HEK293 (cell line): ENCODE measurements around the gene ATG4B.

Source experiments
- CTCF ChIA-PET: fragments of 350-600 bp; formaldehyde crosslinking; extraction: SDS; loops from one replicate; lab custom pipeline; 2021; ENCODE audit warnings: antibody characterized with exemption; lab: Yijun Ruan, JAX
- POLR2A ChIA-PET: fragments of 300-600 bp; formaldehyde crosslinking; extraction: SDS; loops from one replicate; lab custom pipeline; 2020; ENCODE audit warnings: antibody characterized with exemption, inconsistent platforms; lab: Yijun Ruan, JAX
- H3K27ac ChIP-seq: fragments of 200-500 bp; sonication (Bioruptor generic); 2 replicates; pipeline ENCODE4 v1.5.1; 2014; ENCODE audit warnings: low read depth, low read length, control low read depth, inconsistent platforms; ENCODE audit errors: extremely low read depth
- H3K36me3 ChIP-seq, 2 experiments: fragments of 200-500 bp in 1 of 2; sonication (Bioruptor generic) in 1 of 2; 1 replicate in 1 of 2; 2 replicates in 1 of 2; pipeline ENCODE4 v1.5.1; 2014 to 2017; ENCODE audit warnings: inconsistent platforms in 2 of 2, low read length in 2 of 2; ENCODE audit not compliant: control insufficient read depth in 2 of 2, insufficient read depth in 1 of 2
- H3K4me1 ChIP-seq: fragments of 200-500 bp; sonication (Bioruptor generic); 2 replicates; pipeline ENCODE4 v1.5.1; 2014; ENCODE audit warnings: mild to moderate bottlenecking, low read length, inconsistent platforms; ENCODE audit not compliant: control insufficient read depth, insufficient read depth
- H3K4me3 ChIP-seq: 2 replicates; pipeline ENCODE4 v1.5.1; 2011; ENCODE audit warnings: low read depth, mild to moderate bottlenecking, control low read depth, low read length, moderate library complexity
- H3K9me3 ChIP-seq: fragments of 200-500 bp; sonication (Bioruptor generic); 2 replicates; pipeline ENCODE4 v1.5.1; 2014; ENCODE audit warnings: low read depth, low read length, inconsistent platforms; ENCODE audit not compliant: control insufficient read depth, insufficient read depth
- OVOL3 ChIP-seq: fragments of 450-650 bp; formaldehyde crosslinking; IDR thresholded peaks from 2 replicates; pipeline ENCODE4 v1.5.1; 2016; ENCODE audit warnings: missing biosample characterization, missing genetic modification characterization
- YY1 ChIP-seq: fragments of 450-650 bp; formaldehyde crosslinking; IDR thresholded peaks from 2 replicates; pipeline ENCODE4 v1.5.1; 2018; ENCODE audit warnings: missing biosample characterization, missing genetic modification characterization
- ZBTB1 ChIP-seq: fragments of 450-650 bp; formaldehyde crosslinking; IDR thresholded peaks from 2 replicates; pipeline ENCODE4 v1.5.1; 2016; ENCODE audit warnings: missing biosample characterization, missing genetic modification characterization
- ZBTB48 ChIP-seq: fragments of 450-650 bp; formaldehyde crosslinking; IDR thresholded peaks from 2 replicates; pipeline ENCODE4 v1.5.1; 2016; ENCODE audit warnings: missing biosample characterization, missing genetic modification characterization
- ZBTB7A ChIP-seq: fragments of 450-650 bp; formaldehyde crosslinking; IDR thresholded peaks from 2 replicates; pipeline ENCODE4 v1.5.1; 2016; ENCODE audit warnings: low read depth, missing biosample characterization, missing genetic modification characterization
- ZFP69B ChIP-seq: fragments of 450-650 bp; formaldehyde crosslinking; IDR thresholded peaks from 2 replicates; pipeline ENCODE4 v1.5.1; 2016; ENCODE audit warnings: missing biosample characterization, missing genetic modification characterization
- ZNF239 ChIP-seq: fragments of 450-650 bp; formaldehyde crosslinking; IDR thresholded peaks from 2 replicates; pipeline ENCODE4 v1.5.1; 2016; ENCODE audit warnings: missing biosample characterization, missing genetic modification characterization
- ZNF416 ChIP-seq: fragments of 450-650 bp; formaldehyde crosslinking; IDR thresholded peaks from 2 replicates; pipeline ENCODE4 v1.5.1; 2016; ENCODE audit warnings: missing biosample characterization, missing genetic modification characterization
- ZNF426 ChIP-seq: fragments of 450-650 bp; formaldehyde crosslinking; IDR thresholded peaks from 2 replicates; pipeline ENCODE4 v1.5.1; 2017; ENCODE audit warnings: missing biosample characterization, missing genetic modification characterization, mild to moderate bottlenecking, inconsistent platforms, moderate library complexity
- ZNF629 ChIP-seq: fragments of 450-650 bp; formaldehyde crosslinking; IDR thresholded peaks from 2 replicates; pipeline ENCODE4 v1.5.1; 2017; ENCODE audit warnings: missing biosample characterization, missing genetic modification characterization
- ZNF654 ChIP-seq: fragments of 450-650 bp; formaldehyde crosslinking; IDR thresholded peaks from 2 replicates; pipeline ENCODE4 v1.5.1; 2016; ENCODE audit warnings: low read depth, missing biosample characterization, missing genetic modification characterization
- ZNF785 ChIP-seq: fragments of 450-650 bp; formaldehyde crosslinking; IDR thresholded peaks from 2 replicates; pipeline ENCODE4 v1.5.1; 2016; ENCODE audit warnings: missing biosample characterization, missing genetic modification characterization
- ZNF791 ChIP-seq: fragments of 450-650 bp; formaldehyde crosslinking; IDR thresholded peaks from 2 replicates; pipeline ENCODE4 v1.5.1; 2016; ENCODE audit warnings: missing biosample characterization, missing genetic modification characterization
- ZSCAN30 ChIP-seq: fragments of 450-650 bp; IDR thresholded peaks from 2 replicates; pipeline ENCODE4 v1.5.1; 2018; ENCODE audit warnings: missing biosample characterization, mild to moderate bottlenecking, missing genetic modification characterization, moderate library complexity
- TF ChIP-seq, protein P1 (sequence below): fragments of 450-650 bp; formaldehyde crosslinking; IDR thresholded peaks from 2 replicates; pipeline ENCODE4 v1.5.1; 2016; ENCODE audit warnings: missing biosample characterization, missing genetic modification characterization
- TF ChIP-seq, protein P2 (sequence below): fragments of 450-650 bp; formaldehyde crosslinking; IDR thresholded peaks from 2 replicates; pipeline ENCODE4 v1.5.1; 2016; ENCODE audit warnings: missing biosample characterization, missing genetic modification characterization
- TF ChIP-seq, protein P3 (sequence below): fragments of 450-650 bp; formaldehyde crosslinking; IDR thresholded peaks from 2 replicates; pipeline ENCODE4 v1.5.1; 2017; ENCODE audit warnings: missing biosample characterization, missing genetic modification characterization
- TF ChIP-seq, protein P4 (sequence below): fragments of 450-650 bp; formaldehyde crosslinking; IDR thresholded peaks from 2 replicates; pipeline ENCODE4 v1.5.1; 2017; ENCODE audit warnings: missing biosample characterization, missing genetic modification characterization
- TF ChIP-seq, protein P5 (sequence below): fragments of 450-650 bp; formaldehyde crosslinking; IDR thresholded peaks from 2 replicates; pipeline ENCODE4 v1.5.1; 2016; ENCODE audit warnings: missing biosample characterization, missing genetic modification characterization
- TF ChIP-seq, protein P6 (sequence below): fragments of 450-650 bp; IDR thresholded peaks from 2 replicates; pipeline ENCODE4 v1.5.1; 2018; ENCODE audit warnings: missing biosample characterization, missing genetic modification characterization

The ATG4B gene

DNA sequence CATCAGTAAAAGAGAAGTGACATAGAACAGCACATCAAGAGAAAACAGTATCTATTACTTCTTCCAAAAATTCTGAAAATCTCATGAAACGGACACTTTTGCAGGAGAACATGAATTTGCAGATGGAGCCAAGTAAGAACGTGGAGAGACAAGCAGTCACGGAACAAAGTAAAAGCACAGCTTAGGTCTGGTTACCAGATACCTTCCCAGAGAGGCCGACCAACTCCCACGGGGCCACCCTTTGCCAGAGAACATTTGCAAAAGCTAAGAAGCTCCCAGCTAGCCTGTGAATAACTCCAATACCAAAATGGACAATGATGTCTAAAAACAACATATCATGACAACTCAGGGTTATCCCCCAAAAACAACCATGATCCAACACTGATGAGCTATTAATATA, 39.4 kb upstream of the ATG4B start:
- POLR2A ChIA-PET: interaction anchor here (0.5 to 1.6 kb wide), 3 partner anchors 50 to 1076 kb away, joined by 3 to 13 read pairs (median 3); partner anchors contain the start of gene FARP2
- H3K36me3 ChIP-seq: peaks cover 26 to 82% of the 10 kb centered on the region in 2 experiments; a peak in 2 of 3 replicates

DNA sequence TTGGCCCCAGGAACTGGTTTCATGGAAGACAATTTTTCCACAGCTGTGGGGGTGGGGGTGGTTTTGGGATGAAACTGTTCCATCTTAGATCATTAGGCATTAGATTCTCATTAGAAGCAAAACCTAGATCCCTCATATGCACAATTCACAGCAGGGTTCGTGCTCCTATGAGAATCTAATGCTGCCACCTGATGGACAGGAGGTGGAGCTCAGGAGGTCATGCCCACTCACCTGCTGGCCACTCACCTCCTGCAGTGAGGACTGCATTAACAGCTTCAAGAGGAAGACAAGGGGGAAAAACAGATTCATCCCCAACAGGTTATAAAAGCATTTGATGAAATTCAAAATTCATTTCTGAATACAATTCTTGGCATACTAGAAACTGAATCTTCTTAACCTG, 39.0 kb upstream of the ATG4B start:
- Histone ChIP-seq H3K27ac (no peak overlapping the region), H3K36me3 (peaks cover 26 to 81% of the 10 kb centered on the region in 2 experiments; a peak in 2 of 3 replicates), H3K4me3 (no peak overlapping the region), H3K4me1 (no peaks in the 10 kb centered on the region), H3K9me3 (no peaks in the 10 kb centered on the region)
- CTCF ChIA-PET: interaction anchor here (0.5 to 2.2 kb wide), 12 partner anchors 11 to 683 kb away, joined by 3 to 6 read pairs (median 4); no protein-coding TSS in a partner anchor
- POLR2A ChIA-PET: interaction anchor here (1.4 to 1.6 kb wide), 2 partner anchors 50 to 242 kb away, joined by 3 to 13 read pairs; partner anchors contain the start of gene FARP2
- TF ChIP-seq ZNF654 (tag by site-specific recombination): peak; percentile 41
- TF ChIP-seq, protein P1, sequence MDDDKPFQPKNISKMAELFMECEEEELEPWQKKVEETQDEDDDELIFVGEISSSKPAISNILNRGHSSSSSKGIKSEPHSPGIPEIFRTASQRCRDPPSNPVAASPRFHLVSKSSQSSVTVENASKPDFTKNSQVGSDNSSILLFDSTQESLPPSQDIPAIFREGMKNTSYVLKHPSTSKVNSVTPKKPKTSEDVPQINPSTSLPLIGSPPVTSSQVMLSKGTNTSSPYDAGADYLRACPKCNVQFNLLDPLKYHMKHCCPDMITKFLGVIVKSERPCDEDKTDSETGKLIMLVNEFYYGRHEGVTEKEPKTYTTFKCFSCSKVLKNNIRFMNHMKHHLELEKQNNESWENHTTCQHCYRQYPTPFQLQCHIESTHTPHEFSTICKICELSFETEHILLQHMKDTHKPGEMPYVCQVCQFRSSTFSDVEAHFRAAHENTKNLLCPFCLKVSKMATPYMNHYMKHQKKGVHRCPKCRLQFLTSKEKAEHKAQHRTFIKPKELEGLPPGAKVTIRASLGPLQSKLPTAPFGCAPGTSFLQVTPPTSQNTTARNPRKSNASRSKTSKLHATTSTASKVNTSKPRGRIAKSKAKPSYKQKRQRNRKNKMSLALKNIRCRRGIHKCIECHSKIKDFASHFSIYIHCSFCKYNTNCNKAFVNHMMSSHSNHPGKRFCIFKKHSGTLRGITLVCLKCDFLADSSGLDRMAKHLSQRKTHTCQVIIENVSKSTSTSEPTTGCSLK: no peak
- TF ChIP-seq, protein P2, sequence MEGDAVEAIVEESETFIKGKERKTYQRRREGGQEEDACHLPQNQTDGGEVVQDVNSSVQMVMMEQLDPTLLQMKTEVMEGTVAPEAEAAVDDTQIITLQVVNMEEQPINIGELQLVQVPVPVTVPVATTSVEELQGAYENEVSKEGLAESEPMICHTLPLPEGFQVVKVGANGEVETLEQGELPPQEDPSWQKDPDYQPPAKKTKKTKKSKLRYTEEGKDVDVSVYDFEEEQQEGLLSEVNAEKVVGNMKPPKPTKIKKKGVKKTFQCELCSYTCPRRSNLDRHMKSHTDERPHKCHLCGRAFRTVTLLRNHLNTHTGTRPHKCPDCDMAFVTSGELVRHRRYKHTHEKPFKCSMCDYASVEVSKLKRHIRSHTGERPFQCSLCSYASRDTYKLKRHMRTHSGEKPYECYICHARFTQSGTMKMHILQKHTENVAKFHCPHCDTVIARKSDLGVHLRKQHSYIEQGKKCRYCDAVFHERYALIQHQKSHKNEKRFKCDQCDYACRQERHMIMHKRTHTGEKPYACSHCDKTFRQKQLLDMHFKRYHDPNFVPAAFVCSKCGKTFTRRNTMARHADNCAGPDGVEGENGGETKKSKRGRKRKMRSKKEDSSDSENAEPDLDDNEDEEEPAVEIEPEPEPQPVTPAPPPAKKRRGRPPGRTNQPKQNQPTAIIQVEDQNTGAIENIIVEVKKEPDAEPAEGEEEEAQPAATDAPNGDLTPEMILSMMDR (tag by site-specific recombination): peak; percentile 38; the same call in 1 of the 2 replicates

More for the DNA sequence above, 39.4 kb upstream of the ATG4B start:
- CTCF ChIA-PET: interaction anchor here (0.5 to 2.2 kb wide), 9 partner anchors 12 to 240 kb away, joined by 3 to 6 read pairs (median 4); no protein-coding TSS in a partner anchor
- TF ChIP-seq ZNF426 (tag by site-specific recombination) (no peak), ZBTB48 (no peak), ZSCAN30 (no peak)
- H3K4me1 ChIP-seq: no peaks in the 10 kb centered on the region
- H3K9me3 ChIP-seq: no peaks in the 10 kb centered on the region
- no peak overlapping the region for H3K4me3 ChIP-seq
- no peak overlapping the region for H3K27ac ChIP-seq

DNA sequence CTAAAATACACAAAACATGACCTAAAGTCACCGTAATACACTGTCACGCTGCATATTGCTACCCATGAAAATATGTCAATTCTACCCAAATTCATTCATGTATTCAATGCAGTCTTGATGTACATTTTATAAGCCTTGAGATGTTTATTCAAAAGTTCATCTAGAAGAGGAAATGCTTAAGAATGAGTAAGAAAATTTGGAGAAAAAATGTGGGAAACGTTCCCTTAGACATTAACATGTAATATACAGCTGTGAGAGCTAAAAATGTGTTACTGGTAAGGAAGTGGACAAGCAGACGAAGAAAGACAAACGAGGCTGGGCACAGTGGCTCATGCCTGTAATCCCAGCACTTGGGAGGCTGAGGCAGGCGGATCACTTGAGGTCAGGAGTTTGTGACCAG, 37.9 kb upstream of the ATG4B start:
- POLR2A ChIA-PET: interaction anchor here (1.6 kb wide), 1 partner anchor 243 kb away, joined by 3 read pairs; the partner anchor contains the start of gene FARP2
- Histone ChIP-seq H3K9me3 (no peaks in the 10 kb centered on the region), H3K4me3 (no peak overlapping the region), H3K27ac (no peak overlapping the region), H3K36me3 (peaks cover 23 to 74% of the 10 kb centered on the region in 2 experiments; a peak in 2 of 3 replicates), H3K4me1 (no peaks in the 10 kb centered on the region)
- CTCF ChIA-PET: interaction anchor here (0.6 to 2.2 kb wide), 5 partner anchors 11 to 190 kb away, joined by 3 to 5 read pairs (median 4); no protein-coding TSS in a partner anchor
- no peak for TF ChIP-seq ZNF791 (tag by site-specific recombination)
- TF ChIP-seq ZFP69B (tag by site-specific recombination): no peak
- TF ChIP-seq ZBTB1 (tag by site-specific recombination): no peak
- TF ChIP-seq ZNF629: no peak
- TF ChIP-seq, protein P3, sequence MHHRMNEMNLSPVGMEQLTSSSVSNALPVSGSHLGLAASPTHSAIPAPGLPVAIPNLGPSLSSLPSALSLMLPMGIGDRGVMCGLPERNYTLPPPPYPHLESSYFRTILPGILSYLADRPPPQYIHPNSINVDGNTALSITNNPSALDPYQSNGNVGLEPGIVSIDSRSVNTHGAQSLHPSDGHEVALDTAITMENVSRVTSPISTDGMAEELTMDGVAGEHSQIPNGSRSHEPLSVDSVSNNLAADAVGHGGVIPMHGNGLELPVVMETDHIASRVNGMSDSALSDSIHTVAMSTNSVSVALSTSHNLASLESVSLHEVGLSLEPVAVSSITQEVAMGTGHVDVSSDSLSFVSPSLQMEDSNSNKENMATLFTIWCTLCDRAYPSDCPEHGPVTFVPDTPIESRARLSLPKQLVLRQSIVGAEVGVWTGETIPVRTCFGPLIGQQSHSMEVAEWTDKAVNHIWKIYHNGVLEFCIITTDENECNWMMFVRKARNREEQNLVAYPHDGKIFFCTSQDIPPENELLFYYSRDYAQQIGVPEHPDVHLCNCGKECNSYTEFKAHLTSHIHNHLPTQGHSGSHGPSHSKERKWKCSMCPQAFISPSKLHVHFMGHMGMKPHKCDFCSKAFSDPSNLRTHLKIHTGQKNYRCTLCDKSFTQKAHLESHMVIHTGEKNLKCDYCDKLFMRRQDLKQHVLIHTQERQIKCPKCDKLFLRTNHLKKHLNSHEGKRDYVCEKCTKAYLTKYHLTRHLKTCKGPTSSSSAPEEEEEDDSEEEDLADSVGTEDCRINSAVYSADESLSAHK (tag by site-specific recombination): no peak
- TF ChIP-seq, protein P4, sequence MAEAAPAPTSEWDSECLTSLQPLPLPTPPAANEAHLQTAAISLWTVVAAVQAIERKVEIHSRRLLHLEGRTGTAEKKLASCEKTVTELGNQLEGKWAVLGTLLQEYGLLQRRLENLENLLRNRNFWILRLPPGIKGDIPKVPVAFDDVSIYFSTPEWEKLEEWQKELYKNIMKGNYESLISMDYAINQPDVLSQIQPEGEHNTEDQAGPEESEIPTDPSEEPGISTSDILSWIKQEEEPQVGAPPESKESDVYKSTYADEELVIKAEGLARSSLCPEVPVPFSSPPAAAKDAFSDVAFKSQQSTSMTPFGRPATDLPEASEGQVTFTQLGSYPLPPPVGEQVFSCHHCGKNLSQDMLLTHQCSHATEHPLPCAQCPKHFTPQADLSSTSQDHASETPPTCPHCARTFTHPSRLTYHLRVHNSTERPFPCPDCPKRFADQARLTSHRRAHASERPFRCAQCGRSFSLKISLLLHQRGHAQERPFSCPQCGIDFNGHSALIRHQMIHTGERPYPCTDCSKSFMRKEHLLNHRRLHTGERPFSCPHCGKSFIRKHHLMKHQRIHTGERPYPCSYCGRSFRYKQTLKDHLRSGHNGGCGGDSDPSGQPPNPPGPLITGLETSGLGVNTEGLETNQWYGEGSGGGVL (tag by site-specific recombination): no peak
- TF ChIP-seq ZBTB7A (tag by site-specific recombination): no peak
- TF ChIP-seq ZNF416 (tag by site-specific recombination): no peak
- no peak for TF ChIP-seq YY1 (tag by site-specific recombination)
- no peak for TF ChIP-seq OVOL3 (tag by site-specific recombination)
- no peak for TF ChIP-seq ZNF785 (tag by site-specific recombination)
- TF ChIP-seq, protein P5, sequence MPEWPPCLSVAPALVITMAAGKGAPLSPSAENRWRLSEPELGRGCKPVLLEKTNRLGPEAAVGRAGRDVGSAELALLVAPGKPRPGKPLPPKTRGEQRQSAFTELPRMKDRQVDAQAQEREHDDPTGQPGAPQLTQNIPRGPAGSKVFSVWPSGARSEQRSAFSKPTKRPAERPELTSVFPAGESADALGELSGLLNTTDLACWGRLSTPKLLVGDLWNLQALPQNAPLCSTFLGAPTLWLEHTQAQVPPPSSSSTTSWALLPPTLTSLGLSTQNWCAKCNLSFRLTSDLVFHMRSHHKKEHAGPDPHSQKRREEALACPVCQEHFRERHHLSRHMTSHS: no peak
- TF ChIP-seq, protein P6, sequence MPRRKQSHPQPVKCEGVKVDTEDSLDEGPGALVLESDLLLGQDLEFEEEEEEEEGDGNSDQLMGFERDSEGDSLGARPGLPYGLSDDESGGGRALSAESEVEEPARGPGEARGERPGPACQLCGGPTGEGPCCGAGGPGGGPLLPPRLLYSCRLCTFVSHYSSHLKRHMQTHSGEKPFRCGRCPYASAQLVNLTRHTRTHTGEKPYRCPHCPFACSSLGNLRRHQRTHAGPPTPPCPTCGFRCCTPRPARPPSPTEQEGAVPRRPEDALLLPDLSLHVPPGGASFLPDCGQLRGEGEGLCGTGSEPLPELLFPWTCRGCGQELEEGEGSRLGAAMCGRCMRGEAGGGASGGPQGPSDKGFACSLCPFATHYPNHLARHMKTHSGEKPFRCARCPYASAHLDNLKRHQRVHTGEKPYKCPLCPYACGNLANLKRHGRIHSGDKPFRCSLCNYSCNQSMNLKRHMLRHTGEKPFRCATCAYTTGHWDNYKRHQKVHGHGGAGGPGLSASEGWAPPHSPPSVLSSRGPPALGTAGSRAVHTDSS: no peak
- no peak for TF ChIP-seq ZNF239 (tag by site-specific recombination)
